Parathyroid adenoma (tissue), 2 donors: ENCODE data around the gene HDDC2.

Experiments used
- H2AFZ ChIP-seq: fragments of 300-600 bp; sonication (generic); one replicate; pipeline ENCODE4 v1.7.0; 2017; ENCODE audit warnings: antibody characterized with exemption, mild to moderate bottlenecking
- H3K27ac ChIP-seq: fragments of 300-600 bp; sonication (generic); one replicate; pipeline ENCODE4 v1.7.0; 2017
- H3K27me3 ChIP-seq: fragments of 300-600 bp; sonication (generic); one replicate; pipeline ENCODE4 v1.7.0; 2017; ENCODE audit warnings: low read length; ENCODE audit not compliant: control insufficient read depth, insufficient read depth
- H3K36me3 ChIP-seq: fragments of 300-600 bp; sonication (generic); one replicate; pipeline ENCODE4 v1.7.0; 2017; ENCODE audit warnings: low read length; ENCODE audit not compliant: control insufficient read depth, insufficient read depth
- H3K4me1 ChIP-seq: fragments of 300-600 bp; sonication (generic); one replicate; pipeline ENCODE4 v1.7.0; 2017; ENCODE audit warnings: control low read depth
- H3K4me2 ChIP-seq: fragments of 300-600 bp; sonication (generic); one replicate; pipeline ENCODE4 v1.7.0; 2017; ENCODE audit warnings: low read length
- H3K4me3 ChIP-seq: fragments of 300-600 bp; sonication (generic); one replicate; pipeline ENCODE4 v1.7.0; 2017; ENCODE audit warnings: low read depth, low read length
- H3K79me2 ChIP-seq: fragments of 300-600 bp; sonication (generic); one replicate; pipeline ENCODE4 v1.7.0; 2017; ENCODE audit warnings: control low read depth
- H3K9ac ChIP-seq: fragments of 300-600 bp; sonication (generic); one replicate; pipeline ENCODE4 v1.7.0; 2017; ENCODE audit warnings: mild to moderate bottlenecking
- H3K9me3 ChIP-seq: fragments of 300-600 bp; sonication (generic); one replicate; pipeline ENCODE4 v1.7.0; 2017; ENCODE audit warnings: low read length; ENCODE audit not compliant: control insufficient read depth
- CTCF ChIP-seq: fragments of 300-600 bp; sonication (generic); IDR thresholded peaks from one replicate; pipeline ENCODE4 v1.7.0; 2017; ENCODE audit warnings: antibody characterized with exemption, mild to moderate bottlenecking
- donor health status: primary hyperparathyroidism.

Gene HDDC2

GRCh38 chr6:125314009-125314581 is 12.3 kb upstream of the HDDC2 start:
- H2AFZ ChIP-seq, result no peak overlapping the region
- no peaks in the 10 kb centered on the region for H3K36me3 ChIP-seq
- no peaks in the 10 kb centered on the region for H3K9me3 ChIP-seq
- H3K4me2 ChIP-seq, result no peak overlapping the region
- H3K4me3 ChIP-seq, result no peak overlapping the region
- no peaks in the 10 kb centered on the region for H3K27me3 ChIP-seq
- peak; percentile 68 for TF ChIP-seq CTCF
- no peaks in the 10 kb centered on the region for H3K4me1 ChIP-seq
- H3K27ac ChIP-seq, result no peak overlapping the region
- no peaks in the 10 kb centered on the region for H3K79me2 ChIP-seq
- no peak overlapping the region for H3K9ac ChIP-seq

- Histone ChIP-seq H3K9me3 (no peaks in the 10 kb centered on the region), H3K4me3 (no peak overlapping the region), H3K4me1 (peaks cover 1% of the 10 kb centered on the region), H2AFZ (no peak overlapping the region), H3K9ac (no peak overlapping the region), H3K27ac (no peak overlapping the region), H3K79me2 (no peaks in the 10 kb centered on the region), H3K27me3 (no peaks in the 10 kb centered on the region), H3K4me2 (no peak overlapping the region), H3K36me3 (no peaks in the 10 kb centered on the region)
- no peak for TF ChIP-seq CTCF
These were observed 11.2 kb upstream of the HDDC2 start for GRCh38 chr6:125312950-125313349.

- H3K27me3 ChIP-seq, result no peaks in the 10 kb centered on the region
- no peaks in the 10 kb centered on the region for H3K36me3 ChIP-seq
- no peak overlapping the region for H3K27ac ChIP-seq
- no peak overlapping the region for H3K4me2 ChIP-seq
- H3K79me2 ChIP-seq, result no peaks in the 10 kb centered on the region
- H3K9me3 ChIP-seq, result no peaks in the 10 kb centered on the region
- no peak overlapping the region for H3K4me3 ChIP-seq
- no peak for TF ChIP-seq CTCF
- peaks cover 6% of the 10 kb centered on the region for H3K4me1 ChIP-seq
- no peak overlapping the region for H2AFZ ChIP-seq
- no peak overlapping the region for H3K9ac ChIP-seq
These were observed 10.7 kb upstream of the HDDC2 start for GRCh38 chr6:125312478-125312877.

GRCh38 chr6:125310994-125311649 is 9.4 kb upstream of the HDDC2 start:
- H3K79me2 ChIP-seq, result no peaks in the 10 kb centered on the region
- no peaks in the 10 kb centered on the region for H3K27me3 ChIP-seq
- H3K27ac ChIP-seq, result no peak overlapping the region
- no peak overlapping the region for H3K4me3 ChIP-seq
- no peaks in the 10 kb centered on the region for H3K9me3 ChIP-seq
- no peak overlapping the region for H3K9ac ChIP-seq
- H3K4me2 ChIP-seq, result no peak overlapping the region
- H2AFZ ChIP-seq, result no peak overlapping the region
- TF ChIP-seq CTCF, result peak; percentile 87
- no peaks in the 10 kb centered on the region for H3K36me3 ChIP-seq
- peaks cover 8% of the 10 kb centered on the region for H3K4me1 ChIP-seq
